Hepatocyte (in vitro differentiated cells): Measurements from ENCODE around the gene STAM. TPM values are rescaled to one million over a fixed set of nuclear protein-coding genes. Genes with fewer than 3 reads are reported as not detected.

ENCODE experiments used
- DNase-seq: peaks from one replicate; pipeline ENCODE4 v3.0.0-alpha.2; 2016; ENCODE audit warnings: low spot score
- H2AFZ ChIP-seq: fragments of 200-600 bp; sonication (generic); 2 replicates; pipeline ENCODE4 v1.6.0; 2016; ENCODE audit warnings: antibody characterized with exemption, mild to moderate bottlenecking
- H3K27ac ChIP-seq: fragments of 200-600 bp; sonication (generic); 2 replicates; pipeline ENCODE4 v1.5.1; 2016; ENCODE audit warnings: mild to moderate bottlenecking
- H3K27me3 ChIP-seq: fragments of 200-600 bp; sonication (generic); 2 replicates; pipeline ENCODE4 v1.6.1; 2016
- H3K36me3 ChIP-seq: fragments of 200-600 bp; sonication (generic); replicated peaks from 2 replicates; pipeline ENCODE4 v1.5.1; 2016; ENCODE audit warnings: low read depth; ENCODE audit not compliant: insufficient read depth
- H3K4me1 ChIP-seq: fragments of 200-600 bp; sonication (generic); 2 replicates; pipeline ENCODE4 v1.5.1; 2016; ENCODE audit warnings: mild to moderate bottlenecking, moderate library complexity; ENCODE audit not compliant: insufficient read depth
- H3K4me2 ChIP-seq: fragments of 200-600 bp; sonication (generic); 2 replicates; pipeline ENCODE4 v1.6.0; 2016
- H3K4me3 ChIP-seq: fragments of 200-600 bp; sonication (generic); 2 replicates; pipeline ENCODE4 v1.5.1; 2016; ENCODE audit warnings: mild to moderate bottlenecking
- H3K79me2 ChIP-seq: fragments of 200-600 bp; sonication (generic); 2 replicates; pipeline ENCODE4 v1.6.0; 2017; ENCODE audit warnings: mild to moderate bottlenecking
- H3K9me2 ChIP-seq: fragments of 200-600 bp; sonication (generic); replicated peaks from 2 replicates; pipeline ENCODE4 v1.6.0; 2017; ENCODE audit warnings: mild to moderate bottlenecking; ENCODE audit not compliant: insufficient read depth
- H3K9me3 ChIP-seq: fragments of 200-600 bp; sonication (generic); 2 replicates; pipeline ENCODE4 v1.5.1; 2016; ENCODE audit warnings: low read depth, mild to moderate bottlenecking
- H4K20me1 ChIP-seq: fragments of 200-600 bp; sonication (generic); 2 replicates; pipeline ENCODE4 v1.6.0; 2016; ENCODE audit warnings: mild to moderate bottlenecking; ENCODE audit not compliant: insufficient read depth, poor library complexity, severe bottlenecking
- CTCF ChIP-seq: fragments of 200-600 bp; sonication (generic); IDR thresholded peaks from 2 replicates; pipeline ENCODE4 v1.5.1; 2016; ENCODE audit warnings: antibody characterized with exemption, mild to moderate bottlenecking; ENCODE audit not compliant: poor library complexity
- EZH2 ChIP-seq: fragments of 200-600 bp; sonication (generic); IDR thresholded peaks from 2 replicates; pipeline ENCODE4 v1.6.1; 2016; ENCODE audit warnings: antibody characterized with exemption, mild to moderate bottlenecking, borderline replicate concordance
- EZH2phosphoT487 ChIP-seq: fragments of 200-600 bp; sonication (generic); IDR thresholded peaks from one replicate; pipeline ENCODE4 v1.6.1; 2018; ENCODE audit warnings: antibody characterized with exemption, mild to moderate bottlenecking, low read depth, moderate library complexity; ENCODE audit not compliant: unreplicated experiment, severe bottlenecking
- WGBS: methylation state at CpG from one replicate; pipeline ENCODE4 v1.1.6; 2016; ENCODE audit warnings: low lambda C conversion rate; ENCODE audit errors: missing lambda C conversion rate; 5-methylcytosine and 5-hydroxymethylcytosine counted together
- polyA plus RNA-seq: library from polyadenylated mRNA; unstranded; fragments of >200 nt; fragmentation: Nextera tagmentation; extraction: Ambion mirVana; gene quantifications from 2 replicates; pipeline ENCODE4 v1.2.1, GENCODE V29; 2016
- total RNA-seq: library from RNA; depleted of rRNA; stranded (reverse); fragments of >200 nt; gene quantifications from 2 replicates; pipeline ENCODE4 v1.2.3, GENCODE V29; 2014

Gene STAM
- total and polyA plus RNA-seq, 2 experiments from 2014 or later: 20.6 to 29.9 TPM

GRCh38 chr10:17703706-17704105, 59.8 kb downstream of the STAM start:
- Histone ChIP-seq H3K79me2 (no peaks in the 10 kb centered on the region), H2AFZ (no peak overlapping the region), H3K4me3 (no peak overlapping the region), H3K36me3 (no peaks in the 10 kb centered on the region), H3K9me3 (no peaks in the 10 kb centered on the region), H3K4me1 (no peaks in the 10 kb centered on the region), H3K27me3 (no peaks in the 10 kb centered on the region), H4K20me1 (no peaks in the 10 kb centered on the region), H3K27ac (no peak overlapping the region), H3K4me2 (no peak overlapping the region), H3K9me2 (no peaks in the 10 kb centered on the region)
- 98% methylated on average over 3 of the region's 3 CpGs for WGBS
- TF ChIP-seq CTCF: no peak
- no peak for TF ChIP-seq EZH2phosphoT487
- no peak for TF ChIP-seq EZH2
- no peak for DNase-seq

GRCh38 chr10:17708821-17709220, 64.9 kb downstream of the STAM start:
- Histone ChIP-seq H4K20me1 (no peaks in the 10 kb centered on the region), H3K4me2 (no peak overlapping the region), H3K27ac (no peak overlapping the region), H3K9me3 (no peaks in the 10 kb centered on the region), H3K36me3 (no peaks in the 10 kb centered on the region), H2AFZ (no peak overlapping the region), H3K79me2 (no peaks in the 10 kb centered on the region), H3K9me2 (no peaks in the 10 kb centered on the region), H3K4me3 (no peak overlapping the region), H3K27me3 (no peaks in the 10 kb centered on the region), H3K4me1 (no peaks in the 10 kb centered on the region)
- WGBS: 64% methylated on average over 10 of the region's 10 CpGs
- DNase-seq: no peak
- TF ChIP-seq EZH2phosphoT487 (no peak), EZH2 (no peak), CTCF (no peak)

GRCh38 chr10:17709492-17709891, 65.5 kb downstream of the STAM start:
- no peaks in the 10 kb centered on the region for H3K27me3 ChIP-seq
- H4K20me1 ChIP-seq: no peaks in the 10 kb centered on the region
- H3K9me2 ChIP-seq: no peaks in the 10 kb centered on the region
- H3K79me2 ChIP-seq: no peaks in the 10 kb centered on the region
- no peaks in the 10 kb centered on the region for H3K9me3 ChIP-seq
- WGBS: 83% methylated on average over 5 of the region's 5 CpGs
- H3K4me2 ChIP-seq: no peak overlapping the region
- no peak overlapping the region for H3K4me3 ChIP-seq
- H2AFZ ChIP-seq: no peak overlapping the region
- H3K4me1 ChIP-seq: no peaks in the 10 kb centered on the region
- no peak overlapping the region for H3K27ac ChIP-seq
- TF ChIP-seq CTCF: no peak
- TF ChIP-seq EZH2: no peak
- no peak for TF ChIP-seq EZH2phosphoT487
- no peaks in the 10 kb centered on the region for H3K36me3 ChIP-seq
- no peak for DNase-seq

GRCh38 chr10:17710181-17710580, 66.2 kb downstream of the STAM start:
- H3K27me3 ChIP-seq: no peaks in the 10 kb centered on the region
- WGBS: 94% methylated on average over 4 of the region's 4 CpGs
- DNase-seq: no peak

More at GRCh38 chr10:17710181-17710580, 66.2 kb downstream of the STAM start:
- no peaks in the 10 kb centered on the region for H3K4me1 ChIP-seq
- no peak overlapping the region for H3K27ac ChIP-seq
- H2AFZ ChIP-seq: no peak overlapping the region
- no peaks in the 10 kb centered on the region for H4K20me1 ChIP-seq
- H3K36me3 ChIP-seq: no peaks in the 10 kb centered on the region
- H3K79me2 ChIP-seq: no peaks in the 10 kb centered on the region
- H3K9me2 ChIP-seq: no peaks in the 10 kb centered on the region
- no peak overlapping the region for H3K4me2 ChIP-seq
- no peak for TF ChIP-seq EZH2phosphoT487
- no peak for TF ChIP-seq EZH2
- TF ChIP-seq CTCF: no peak
- no peak overlapping the region for H3K4me3 ChIP-seq
- H3K9me3 ChIP-seq: no peaks in the 10 kb centered on the region
